HFF-Myc (cell line): ENCODE measurements around the gene TP53TG3D.
"Not testable (repeated sequence)": the region's sequence is repeated elsewhere in the genome, so short reads cannot be mapped to it uniquely, and the experiment has no call there.

ENCODE experiments used
- DNase-seq: peaks from one replicate; pipeline ENCODE4 v3.0.0-alpha.2; 2011; ENCODE audit warnings: low read depth; ENCODE audit errors: extremely low read depth
- H3K4me3 ChIP-seq: replicated peaks from 2 replicates; pipeline ENCODE4 v1.5.1; 2011; ENCODE audit warnings: low read depth, mild to moderate bottlenecking, control low read depth, low read length

The TP53TG3D gene, protein sequence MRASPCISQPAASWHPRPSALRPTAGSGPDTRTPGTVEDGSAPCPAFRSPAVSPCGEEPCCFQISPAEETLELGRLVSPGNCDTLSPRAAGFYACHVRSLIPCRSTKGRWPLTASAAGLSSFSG

GRCh38 chr16:32252986-32253385 lies at the start of gene TP53TG3D:
TSS of gene TP53TG3D (plus strand) at chr16:32253286. CDS start at chr16:32253354, 68 bp downstream.
- not testable (repeated sequence) for H3K4me3 ChIP-seq, DNase-seq

- not testable (repeated sequence) for DNase-seq, H3K4me3 ChIP-seq
These were observed 421 bp downstream of the TP53TG3D start for GRCh38 chr16:32253507-32253906.

DNA sequence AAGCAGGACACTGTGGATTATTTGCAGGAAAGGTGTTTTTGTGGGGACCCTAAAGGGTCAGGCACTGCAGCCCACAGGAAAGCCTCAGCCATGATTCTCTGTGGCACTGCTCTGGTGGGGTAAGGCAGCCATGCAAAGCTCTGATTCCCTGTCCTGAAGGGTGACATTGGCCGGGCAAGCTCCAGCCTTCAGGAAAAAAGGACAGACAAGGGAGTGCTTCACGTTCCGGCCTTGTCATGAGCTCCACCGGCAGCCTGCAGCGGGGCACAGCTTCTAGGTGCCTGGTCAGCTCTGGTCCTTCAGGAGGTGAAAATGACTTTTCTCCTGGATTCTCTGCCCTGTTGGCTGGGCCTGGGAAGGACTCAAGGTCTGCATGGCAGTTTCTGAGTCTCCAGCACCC lies 8.4 kb downstream of the TP53TG3D start:
- DNase-seq, H3K4me3 ChIP-seq: not testable (repeated sequence)

- not testable (repeated sequence) for DNase-seq, H3K4me3 ChIP-seq
These were observed 10.5 kb downstream of the TP53TG3D start for GRCh38 chr16:32263552-32263951.

DNA sequence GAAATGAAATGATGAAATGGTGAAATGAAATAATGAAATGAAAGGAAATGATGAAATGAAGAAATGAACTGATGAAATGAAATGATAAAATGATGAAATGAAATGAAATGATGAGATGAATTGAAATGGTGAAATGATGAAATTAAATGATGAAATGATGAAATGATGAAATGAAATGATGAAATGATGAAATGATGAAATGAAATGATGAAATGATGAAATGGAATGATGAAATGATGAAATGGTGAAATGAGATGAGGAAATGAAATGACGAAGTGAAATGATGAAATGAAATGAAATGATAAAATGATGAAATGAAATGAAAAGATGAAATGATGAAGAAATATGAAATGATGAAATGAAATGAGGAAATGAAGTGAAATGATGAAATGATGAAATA lies 28.8 kb downstream of the TP53TG3D start:
- DNase-seq, H3K4me3 ChIP-seq: not testable (repeated sequence)

DNA sequence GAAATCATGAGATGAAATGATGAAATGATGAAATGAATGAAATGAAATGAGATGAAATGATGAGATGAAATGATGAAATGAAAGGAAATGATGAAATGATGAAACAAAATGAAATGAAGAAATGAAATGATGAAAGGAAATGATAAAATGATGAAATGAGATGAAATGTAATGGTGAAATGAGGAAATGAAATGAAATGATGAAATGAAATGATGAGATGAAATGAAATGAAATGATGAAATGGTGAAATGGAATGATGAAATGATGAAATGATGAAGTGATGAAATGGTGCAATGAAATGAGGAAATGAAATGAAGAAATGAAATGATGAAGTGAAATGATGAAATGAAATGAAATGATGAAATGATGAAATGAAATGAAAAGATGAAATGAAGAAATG lies 29.9 kb downstream of the TP53TG3D start:
- not testable (repeated sequence) for DNase-seq, H3K4me3 ChIP-seq

DNA sequence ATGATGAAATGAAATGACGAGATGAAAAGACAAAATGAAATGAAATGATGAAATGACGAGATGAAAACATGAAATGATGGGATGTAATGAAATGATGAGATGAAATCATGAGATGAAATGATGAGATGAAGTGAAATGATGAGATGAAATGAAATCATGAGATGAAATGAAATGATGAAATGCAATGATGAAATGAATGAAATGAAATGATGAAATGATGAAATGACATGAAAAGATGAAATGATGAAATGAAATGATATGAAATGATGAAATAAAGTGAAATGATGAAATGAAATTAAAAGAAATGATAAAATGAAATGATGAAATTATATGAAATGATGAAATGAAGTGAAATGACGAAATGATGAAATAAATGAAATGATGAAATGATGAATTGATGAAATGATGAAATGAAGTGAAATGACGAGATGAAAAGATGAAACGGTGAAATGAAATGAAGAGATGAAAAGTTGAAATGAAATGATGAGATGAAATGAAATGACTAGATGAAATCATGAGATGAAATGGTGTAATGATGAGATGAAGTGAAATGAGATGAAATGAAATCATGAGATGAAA lies 30.9 kb downstream of the TP53TG3D start:
- not testable (repeated sequence) for DNase-seq, H3K4me3 ChIP-seq

GRCh38 chr16:32284800-32285796 lies 32.0 kb downstream of the TP53TG3D start:
- not testable (repeated sequence) for H3K4me3 ChIP-seq, DNase-seq

DNA sequence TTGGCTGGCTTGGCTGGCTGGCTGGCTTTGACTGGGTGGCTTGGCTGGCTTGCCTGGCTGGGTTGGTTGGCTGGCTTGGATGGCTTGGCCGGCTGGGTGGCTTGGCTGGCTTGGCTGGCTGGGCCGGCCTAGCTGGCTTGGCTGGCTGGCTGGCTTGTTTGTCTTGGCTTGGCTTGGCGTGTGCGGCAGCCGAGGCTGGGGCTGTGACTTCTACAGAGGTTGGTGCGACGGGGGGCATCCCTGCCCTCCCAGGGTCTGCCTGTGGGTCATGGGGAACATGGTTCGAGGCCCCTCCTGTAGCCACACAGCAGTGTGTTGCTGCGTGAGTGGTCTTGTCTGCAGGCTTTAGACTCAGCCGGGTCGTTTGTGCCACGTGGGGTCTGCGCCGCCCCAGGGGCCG lies 33.1 kb downstream of the TP53TG3D start:
- not testable (repeated sequence) for H3K4me3 ChIP-seq, DNase-seq

GRCh38 chr16:32287743-32288142 lies 34.7 kb downstream of the TP53TG3D start:
- DNase-seq = not testable (repeated sequence)

GRCh38 chr16:32289197-32289596 lies 36.1 kb downstream of the TP53TG3D start:
- not testable (repeated sequence) for H3K4me3 ChIP-seq, DNase-seq

More at GRCh38 chr16:32287743-32288142, 34.7 kb downstream of the TP53TG3D start:
- not testable (repeated sequence) for H3K4me3 ChIP-seq

DNA sequence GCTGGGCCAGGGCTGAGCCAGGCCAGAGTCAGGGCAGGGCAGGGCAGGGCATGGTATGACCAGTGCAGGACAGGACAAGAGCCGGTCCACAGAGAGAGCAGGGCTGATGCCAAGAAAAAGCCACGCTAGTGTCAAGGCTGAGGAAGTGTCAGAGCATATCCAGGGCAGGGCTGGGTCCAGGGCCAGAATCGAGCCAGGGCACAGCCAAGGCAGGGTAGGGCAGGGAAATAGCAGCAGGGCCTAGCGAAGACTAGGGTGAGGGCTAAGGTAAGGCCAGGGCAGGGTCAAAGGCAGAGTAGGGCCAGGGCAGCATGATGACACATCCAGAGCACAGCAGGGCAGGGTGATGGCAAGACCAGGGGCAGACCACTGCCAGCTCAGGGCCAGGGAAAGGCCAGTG lies 49.7 kb downstream of the TP53TG3D start:
- not testable (repeated sequence) for H3K4me3 ChIP-seq, DNase-seq
